ENCODE results near the gene BCLAF1.

The BCLAF1 gene

GRCh38 chr6:136290410-136291010 is 864 bp upstream of the BCLAF1 start:
- H3K4me1 ChIP-seq = peaks cover 28% of the 10 kb centered on the region
- in situ Hi-C loops (cut with MboI; ENCODE audit: low sequenced_read_pairs) = loop anchor here (25.0 kb wide), 1 partner anchor 497 kb away; the partner anchor contains the start of gene MAP3K5
- H3K27me3 ChIP-seq (ENCODE audit: low read depth) = no peaks in the 10 kb centered on the region
- peaks cover 16% of the 10 kb centered on the region for H3K36me3 ChIP-seq (replicated peaks)
- DNase-seq (ENCODE audit: low spot score in 2 of 2) = peak; percentile 46 to 63
- H3K9me3 ChIP-seq = no peaks in the 10 kb centered on the region
- H3K4me3 ChIP-seq = peak overlapping the region; percentile 99

- no peaks in the 10 kb centered on the region for H3K27me3 ChIP-seq (ENCODE audit: low read depth)
- no peaks in the 10 kb centered on the region for H3K9me3 ChIP-seq
- peak; percentile 89 to 95 for DNase-seq (ENCODE audit: low spot score in 2 of 2)
- H3K4me3 ChIP-seq = peak overlapping the region; percentile 99
- in situ Hi-C loops (cut with MboI; ENCODE audit: low sequenced_read_pairs) = loop anchor here (25.0 kb wide), 1 partner anchor 498 kb away; the partner anchor contains the start of gene MAP3K5
- H3K36me3 ChIP-seq (replicated peaks) = peaks cover 16% of the 10 kb centered on the region
- peaks cover 36% of the 10 kb centered on the region for H3K4me1 ChIP-seq
Observed at GRCh38 chr6:136289327-136289578, 393 bp downstream of the BCLAF1 start.

GRCh38 chr6:136288566-136289326 is 900 bp downstream of the BCLAF1 start:
- Histone ChIP-seq H3K36me3 (replicated peaks) (peaks cover 16% of the 10 kb centered on the region), H3K4me3 (peak overlapping the region; percentile 99), H3K4me1 (peaks cover 38% of the 10 kb centered on the region), H3K9me3 (no peaks in the 10 kb centered on the region), H3K27me3 (ENCODE audit: low read depth) (no peaks in the 10 kb centered on the region)
- in situ Hi-C loops (cut with MboI; ENCODE audit: low sequenced_read_pairs) = loop anchor here (25.0 kb wide), 1 partner anchor 499 kb away; the partner anchor contains the start of gene MAP3K5
- DNase-seq (ENCODE audit: low spot score in 2 of 2) = peak; percentile 29 to 74

GRCh38 chr6:136284909-136285308 is 4.7 kb downstream of the BCLAF1 start:
- DNase-seq (ENCODE audit: low spot score in 2 of 2) = no peak
- H3K4me3 ChIP-seq = no peak overlapping the region
- in situ Hi-C loops (cut with MboI; ENCODE audit: low sequenced_read_pairs) = loop anchor here (25.0 kb wide), 1 partner anchor 502 kb away; the partner anchor contains the start of gene MAP3K5
- H3K27me3 ChIP-seq (ENCODE audit: low read depth) = no peaks in the 10 kb centered on the region
- H3K9me3 ChIP-seq = no peaks in the 10 kb centered on the region; the same call in 1 of the 2 replicates
- peaks cover 34% of the 10 kb centered on the region for H3K4me1 ChIP-seq
- peaks cover 45% of the 10 kb centered on the region for H3K36me3 ChIP-seq (replicated peaks)

- DNase-seq (ENCODE audit: low spot score in 2 of 2) = no peak
- Histone ChIP-seq H3K9me3 (no peaks in the 10 kb centered on the region; the same call in 1 of the 2 replicates), H3K4me1 (peaks cover 32% of the 10 kb centered on the region), H3K27me3 (ENCODE audit: low read depth) (no peaks in the 10 kb centered on the region), H3K4me3 (no peak overlapping the region), H3K36me3 (replicated peaks) (peaks cover 50% of the 10 kb centered on the region)
- in situ Hi-C loops (cut with MboI; ENCODE audit: low sequenced_read_pairs) = loop anchor here (25.0 kb wide), 1 partner anchor 504 kb away; the partner anchor contains the start of gene MAP3K5
Observed at GRCh38 chr6:136282906-136283305, 6.7 kb downstream of the BCLAF1 start.

GRCh38 chr6:136280032-136280609 is 9.5 kb downstream of the BCLAF1 start:
- H3K4me3 ChIP-seq = no peak overlapping the region
- DNase-seq (ENCODE audit: low spot score in 2 of 2) = no peak
- peaks cover 72% of the 10 kb centered on the region for H3K36me3 ChIP-seq (replicated peaks)

GRCh38 chr6:136274062-136274461 is 15.6 kb downstream of the BCLAF1 start:
- no peak for DNase-seq (ENCODE audit: low spot score in 2 of 2)
- H3K27me3 ChIP-seq (ENCODE audit: low read depth) = no peaks in the 10 kb centered on the region
- in situ Hi-C loops (cut with MboI; ENCODE audit: low sequenced_read_pairs) = no loop called here
- H3K4me3 ChIP-seq = no peak overlapping the region
- H3K36me3 ChIP-seq (replicated peaks) = peaks cover 94% of the 10 kb centered on the region
- no peaks in the 10 kb centered on the region for H3K9me3 ChIP-seq
- H3K4me1 ChIP-seq = no peaks in the 10 kb centered on the region

More at GRCh38 chr6:136280032-136280609, 9.5 kb downstream of the BCLAF1 start:
- H3K4me1 ChIP-seq = peaks cover 15% of the 10 kb centered on the region; the same call in 1 of the 2 replicates
- no peaks in the 10 kb centered on the region; the same call in 1 of the 2 replicates for H3K9me3 ChIP-seq
- in situ Hi-C loops (cut with MboI; ENCODE audit: low sequenced_read_pairs) = loop anchor here (25.0 kb wide), 1 partner anchor 507 kb away; the partner anchor contains the start of gene MAP3K5
- no peaks in the 10 kb centered on the region for H3K27me3 ChIP-seq (ENCODE audit: low read depth)

- in situ Hi-C loops (cut with MboI; ENCODE audit: low sequenced_read_pairs) = no loop called here
- no peak overlapping the region for H3K4me3 ChIP-seq
- no peaks in the 10 kb centered on the region for H3K4me1 ChIP-seq
- DNase-seq (ENCODE audit: low spot score in 2 of 2) = no peak
- H3K27me3 ChIP-seq (ENCODE audit: low read depth) = no peaks in the 10 kb centered on the region
- H3K36me3 ChIP-seq (replicated peaks) = peaks cover 97% of the 10 kb centered on the region
- no peaks in the 10 kb centered on the region for H3K9me3 ChIP-seq
Observed at GRCh38 chr6:136265101-136265500, 24.5 kb downstream of the BCLAF1 start.

GRCh38 chr6:136262940-136263339 is 26.7 kb downstream of the BCLAF1 start:
- peaks cover 97% of the 10 kb centered on the region for H3K36me3 ChIP-seq (replicated peaks)
- in situ Hi-C loops (cut with MboI; ENCODE audit: low sequenced_read_pairs) = no loop called here
- DNase-seq (ENCODE audit: low spot score in 2 of 2) = no peak

GRCh38 chr6:136254851-136255466 is 34.7 kb downstream of the BCLAF1 start:
- peaks cover 14% of the 10 kb centered on the region for H3K4me1 ChIP-seq
- in situ Hi-C loops (cut with MboI; ENCODE audit: low sequenced_read_pairs) = no loop called here
- DNase-seq (ENCODE audit: low spot score in 2 of 2) = no peak

More at GRCh38 chr6:136262940-136263339, 26.7 kb downstream of the BCLAF1 start:
- H3K27me3 ChIP-seq (ENCODE audit: low read depth) = no peaks in the 10 kb centered on the region
- H3K9me3 ChIP-seq = no peaks in the 10 kb centered on the region
- H3K4me3 ChIP-seq = no peak overlapping the region
- no peaks in the 10 kb centered on the region for H3K4me1 ChIP-seq

GRCh38 chr6:136253734-136254133 is 35.9 kb downstream of the BCLAF1 start:
- H3K4me1 ChIP-seq = peaks cover 18% of the 10 kb centered on the region
- H3K36me3 ChIP-seq (replicated peaks) = peaks cover 22% of the 10 kb centered on the region
- H3K9me3 ChIP-seq = no peaks in the 10 kb centered on the region
- in situ Hi-C loops (cut with MboI; ENCODE audit: low sequenced_read_pairs) = no loop called here
- no peak for DNase-seq (ENCODE audit: low spot score in 2 of 2)
- no peak overlapping the region for H3K4me3 ChIP-seq
- H3K27me3 ChIP-seq (ENCODE audit: low read depth) = no peaks in the 10 kb centered on the region

More at GRCh38 chr6:136254851-136255466, 34.7 kb downstream of the BCLAF1 start:
- H3K9me3 ChIP-seq = no peaks in the 10 kb centered on the region
- no peaks in the 10 kb centered on the region for H3K27me3 ChIP-seq (ENCODE audit: low read depth)
- H3K4me3 ChIP-seq = no peak overlapping the region
- H3K36me3 ChIP-seq (replicated peaks) = peaks cover 34% of the 10 kb centered on the region

GRCh38 chr6:136252441-136252840 is 37.2 kb downstream of the BCLAF1 start:
- Histone ChIP-seq H3K36me3 (replicated peaks) (peaks cover 16% of the 10 kb centered on the region), H3K27me3 (ENCODE audit: low read depth) (no peaks in the 10 kb centered on the region), H3K9me3 (no peaks in the 10 kb centered on the region), H3K4me3 (no peak overlapping the region), H3K4me1 (peaks cover 22% of the 10 kb centered on the region)
- in situ Hi-C loops (cut with MboI; ENCODE audit: low sequenced_read_pairs) = no loop called here
- DNase-seq (ENCODE audit: low spot score in 2 of 2) = no peak

GRCh38 chr6:136251394-136251793 is 38.3 kb downstream of the BCLAF1 start:
- Histone ChIP-seq H3K9me3 (no peaks in the 10 kb centered on the region), H3K36me3 (replicated peaks) (peaks cover 7% of the 10 kb centered on the region), H3K4me1 (peaks cover 22% of the 10 kb centered on the region), H3K4me3 (peak overlapping the region; percentile 85), H3K27me3 (ENCODE audit: low read depth) (no peaks in the 10 kb centered on the region)
- in situ Hi-C loops (cut with MboI; ENCODE audit: low sequenced_read_pairs) = no loop called here
- no peak for DNase-seq (ENCODE audit: low spot score in 2 of 2)
